IMR-90 (cell line): Measurements from ENCODE around the gene RAB26. TPM values are rescaled to one million over a fixed set of nuclear protein-coding genes. Genes with fewer than 3 reads are reported as not detected.
"Not testable (repeated sequence)": the region's sequence is repeated elsewhere in the genome, so short reads cannot be mapped to it uniquely, and the experiment has no call there.

Experiments used
- ATAC-seq: fragments of 200-7000 bp; cut with Tn5 transposase; 2 replicates; pipeline ENCODE4 v1.9.1; 2020; ENCODE audit warnings: low read depth, mild to moderate bottlenecking, moderate library complexity
- BruUV-seq: library from RNA; stranded (reverse); fragments of 400-500 nt; replicated peaks from 2 replicates; lab custom pipeline; 2021; lab: Mats Ljungman, UMichigan
- CTCF ChIA-PET: fragments of 300-600 bp; formaldehyde crosslinking; extraction: SDS; loops from one replicate; lab custom pipeline; 2021; ENCODE audit warnings: antibody characterized with exemption; lab: Yijun Ruan, JAX
- POLR2A ChIA-PET: fragments of 300-600 bp; sonication (Branson Sonifier 250); formaldehyde crosslinking; loops from one replicate; lab custom pipeline; 2022; ENCODE audit warnings: antibody characterized with exemption; ENCODE audit not compliant: unreplicated experiment; lab: Charles Lee
- DNase-seq: peaks from one replicate; pipeline ENCODE4 v3.0.0; 2013
- H2AFZ ChIP-seq: replicated peaks from 2 replicates; pipeline ENCODE3; 2013; ENCODE audit warnings: low read length, mild to moderate bottlenecking; ENCODE audit not compliant: poor library complexity
- H2AK5ac ChIP-seq: 2 replicates; pipeline ENCODE4 v1.6.1; 2013; ENCODE audit warnings: low read depth, low read length, inconsistent platforms
- H2AK9ac ChIP-seq: replicated peaks from 2 replicates; pipeline ENCODE3; 2013; ENCODE audit warnings: mild to moderate bottlenecking, low read depth, low read length, moderate library complexity; ENCODE audit not compliant: poor library complexity
- H2BK120ac ChIP-seq: 2 replicates; pipeline ENCODE4 v1.6.1; 2013; ENCODE audit warnings: low read depth, low read length, inconsistent platforms
- H2BK15ac ChIP-seq: 3 replicates; pipeline ENCODE4 v1.6.1; 2013; ENCODE audit warnings: low read depth, low read length, inconsistent platforms
- H2BK20ac ChIP-seq: 2 replicates; pipeline ENCODE4 v1.6.1; 2013; ENCODE audit warnings: low read depth, mild to moderate bottlenecking, inconsistent platforms, low read length, moderate library complexity
- H2BK5ac ChIP-seq: 2 replicates; pipeline ENCODE4 v1.6.1; 2013; ENCODE audit warnings: mild to moderate bottlenecking, low read depth, low read length, inconsistent platforms; ENCODE audit not compliant: poor library complexity, severe bottlenecking
- H3K14ac ChIP-seq: replicated peaks from 2 replicates; pipeline ENCODE4 v1.6.1; 2013; ENCODE audit warnings: low read depth, low read length, inconsistent platforms
- H3K18ac ChIP-seq: 2 replicates; pipeline ENCODE4 v1.6.1; 2013; ENCODE audit warnings: low read depth, low read length, control low read depth
- H3K23ac ChIP-seq: 2 replicates; pipeline ENCODE4 v1.6.1; 2013; ENCODE audit warnings: low read depth, low read length, inconsistent platforms
- H3K27ac ChIP-seq: 2 replicates; pipeline ENCODE4 v1.5.1; 2013; ENCODE audit warnings: mild to moderate bottlenecking, control low read depth, low read length; ENCODE audit not compliant: insufficient read depth
- H3K27me3 ChIP-seq: 2 replicates; pipeline ENCODE4 v1.6.1; 2013; ENCODE audit warnings: low read length; ENCODE audit not compliant: control insufficient read depth, insufficient read depth
- H3K36me3 ChIP-seq: 2 replicates; pipeline ENCODE4 v1.6.1; 2013; ENCODE audit warnings: low read length, mixed read lengths; ENCODE audit not compliant: control insufficient read depth, insufficient read depth
- H3K4ac ChIP-seq: 2 replicates; pipeline ENCODE4 v1.6.1; 2013; ENCODE audit warnings: low read depth, low read length, inconsistent platforms
- H3K4me1 ChIP-seq: 2 replicates; pipeline ENCODE4 v1.6.1; 2013; ENCODE audit warnings: low read length, mixed read lengths; ENCODE audit not compliant: control insufficient read depth, insufficient read depth
- H3K4me2 ChIP-seq: 2 replicates; pipeline ENCODE4 v1.6.1; 2013; ENCODE audit warnings: low read depth, mild to moderate bottlenecking, control low read depth, low read length, moderate library complexity
- H3K4me3 ChIP-seq: 2 replicates; pipeline ENCODE4 v1.5.1; 2013; ENCODE audit warnings: low read depth, mild to moderate bottlenecking, control low read depth, low read length, moderate library complexity; ENCODE audit not compliant: insufficient read depth
- H3K56ac ChIP-seq: 2 replicates; pipeline ENCODE4 v1.6.1; 2013; ENCODE audit warnings: low read length, inconsistent platforms; ENCODE audit not compliant: insufficient read depth; ENCODE audit errors: extremely low read depth
- H3K79me1 ChIP-seq, 2 experiments: 2 replicates each; pipeline ENCODE4 v1.6.1; 2013; ENCODE audit warnings: low read length in 2 of 2, inconsistent platforms in 1 of 2, low read depth in 1 of 2
- H3K9ac ChIP-seq: 2 replicates; pipeline ENCODE4 v1.6.1; 2013; ENCODE audit warnings: low read depth, low read length, control low read depth
- H3K9me1 ChIP-seq: 2 replicates; pipeline ENCODE4 v1.6.1; 2013; ENCODE audit warnings: low read length, inconsistent platforms; ENCODE audit not compliant: insufficient read depth
- H3K9me3 ChIP-seq: 2 replicates; pipeline ENCODE4 v1.6.1; 2013; ENCODE audit warnings: low read length; ENCODE audit not compliant: control insufficient read depth, insufficient read depth
- H4K20me1 ChIP-seq: 2 replicates; pipeline ENCODE4 v1.6.1; 2013; ENCODE audit warnings: low read length, inconsistent platforms; ENCODE audit not compliant: insufficient read depth
- H4K5ac ChIP-seq: 2 replicates; pipeline ENCODE4 v1.6.1; 2013; ENCODE audit warnings: mild to moderate bottlenecking, low read depth, low read length, control low read depth
- H4K8ac ChIP-seq, 2 experiments: 2 replicates each; pipeline ENCODE4 v1.6.1; 2013; ENCODE audit warnings: low read depth in 2 of 2, low read length in 2 of 2, control low read depth in 1 of 2, inconsistent platforms in 1 of 2
- H4K91ac ChIP-seq: 2 replicates; pipeline ENCODE4 v1.6.1; 2013; ENCODE audit warnings: low read depth, low read length, inconsistent platforms; ENCODE audit not compliant: insufficient read depth
- WGBS, 2 experiments: methylation state at CpG; one replicate each; pipeline versions ENCODE4 v1.1.5 to v1.1.7; 2013; ENCODE audit warnings: missing lambda C conversion rate in 2 of 2; ENCODE audit not compliant: insufficient read length in 1 of 2; ENCODE audit errors: extremely low coverage in 2 of 2; 5-methylcytosine and 5-hydroxymethylcytosine counted together
- dilution Hi-C: fragments of 300-500 bp; cut with HindIII; formaldehyde crosslinking; loops from one replicate; pipeline ENCODE4 v1.14.3; 2018; ENCODE audit warnings: low sequenced_read_pairs; ENCODE audit not compliant: unreplicated experiment
- in situ Hi-C: fragments of 300-500 bp; cut with MboI; formaldehyde crosslinking; loops from 3 replicates; pipeline ENCODE4 v1.14.3; 2019; ENCODE audit warnings: low sequenced_read_pairs, inconsistent platforms, mixed read lengths
- intact Hi-C: fragments of 100-400 bp; cut with micrococcal nuclease; formaldehyde crosslinking; loops from 2 replicates; pipeline ENCODE4 v1.10.0; 2022
- polyA plus RNA-seq, 3 experiments: library from polyadenylated mRNA; depleted of rRNA; stranded (reverse); fragments of >200 nt; gene quantifications; 2 replicates each; pipeline ENCODE4 v1.2.3, GENCODE V29; 2012; ENCODE audit warnings: low replicate concordance in 1 of 3
- total RNA-seq: library from RNA; depleted of rRNA; stranded (reverse); fragments of >200 nt; gene quantifications from 2 replicates; pipeline ENCODE4 v1.2.3, GENCODE V29; 2012

RAB26 gene
- total and polyA plus RNA-seq, 2 of the 4 experiments (the other 2 are of a cell fraction): 1.1 to 4.5 TPM

GRCh38 chr16:2112539-2113106, 35.8 kb upstream of the RAB26 start:
- H3K27me3 ChIP-seq, ATAC-seq, intact Hi-C loops, H2BK20ac ChIP-seq, POLR2A ChIA-PET, H3K56ac ChIP-seq, dilution Hi-C loops, H2BK120ac ChIP-seq, H4K20me1 ChIP-seq, H3K9ac ChIP-seq, H4K8ac ChIP-seq, H3K4me2 ChIP-seq, H4K91ac ChIP-seq, H2BK15ac ChIP-seq, H2BK5ac ChIP-seq, H3K9me3 ChIP-seq, H2AK9ac ChIP-seq, BruUV-seq, H3K4me3 ChIP-seq, H3K14ac ChIP-seq, H3K4me1 ChIP-seq, H3K4ac ChIP-seq, H2AK5ac ChIP-seq, CTCF ChIA-PET, in situ Hi-C loops, H4K5ac ChIP-seq, H3K27ac ChIP-seq, H3K79me1 ChIP-seq, H3K23ac ChIP-seq, DNase-seq, H3K18ac ChIP-seq, H3K9me1 ChIP-seq, H2AFZ ChIP-seq: not testable (repeated sequence)
- 90% methylated on average over 12 of the region's 30 CpGs; no CpG with 5 or more reads in 1 of the 2 experiments for WGBS, 2 experiments
- H3K36me3 ChIP-seq: peaks cover 52% of the 10 kb centered on the region

- H2AFZ ChIP-seq, H3K23ac ChIP-seq, ATAC-seq, H3K27me3 ChIP-seq, DNase-seq, in situ Hi-C loops, H3K4me3 ChIP-seq, H3K9me3 ChIP-seq, POLR2A ChIA-PET, H3K79me1 ChIP-seq, H3K9ac ChIP-seq, H3K18ac ChIP-seq, BruUV-seq, H2AK9ac ChIP-seq, H2BK5ac ChIP-seq, H2AK5ac ChIP-seq, CTCF ChIA-PET, H2BK120ac ChIP-seq, intact Hi-C loops, H3K4ac ChIP-seq, H3K14ac ChIP-seq, H3K56ac ChIP-seq, H4K20me1 ChIP-seq, H3K9me1 ChIP-seq, H4K5ac ChIP-seq, H4K91ac ChIP-seq, H2BK20ac ChIP-seq, H3K27ac ChIP-seq, H3K4me2 ChIP-seq, dilution Hi-C loops, H2BK15ac ChIP-seq, H4K8ac ChIP-seq, H3K4me1 ChIP-seq: not testable (repeated sequence)
- 98% methylated on average over 14 of the region's 26 CpGs; no CpG with 5 or more reads in 1 of the 2 experiments for WGBS, 2 experiments
- peaks cover 41% of the 10 kb centered on the region for H3K36me3 ChIP-seq
Measured at GRCh38 chr16:2114225-2114624, 34.2 kb upstream of the RAB26 start.
